HepG2 (cell line): ENCODE results near the gene SAMD4B. TPM values are rescaled to one million over a fixed set of nuclear protein-coding genes. Genes with fewer than 3 reads are reported as not detected.
A peak's percentile ranks its signal among the peaks of the same experiment; 100 is the strongest.

ENCODE experiments used
- ATAC-seq: fragments of 200-7000 bp; cut with Tn5 transposase; 3 replicates; pipeline ENCODE4 v1.9.1; 2020; ENCODE audit warnings: mild to moderate bottlenecking, moderate library complexity
- BruUV-seq: library from RNA; stranded (reverse); fragments of 400-500 nt; replicated peaks from 2 replicates; lab custom pipeline; 2021; lab: Mats Ljungman, UMichigan
- CTCF ChIA-PET: fragments of 300-600 bp; formaldehyde crosslinking; extraction: SDS; loops from one replicate; lab custom pipeline; 2021; ENCODE audit warnings: low total read pairs, inconsistent platforms, low intra/inter-chr PET ratio; lab: Yijun Ruan, JAX
- POLR2A ChIA-PET: fragments of 350-600 bp; sonication (Branson Sonifier 250); formaldehyde crosslinking; loops from one replicate; lab custom pipeline; 2020; ENCODE audit warnings: antibody characterized with exemption, inconsistent platforms; lab: Yijun Ruan, JAX
- DNase-seq: peaks from one replicate; pipeline ENCODE4 v3.0.0-alpha.2; 2015; ENCODE audit warnings: low spot score
- FAIRE-seq: peaks from 3 replicates; lab custom pipeline; 2011; peaks lifted over from hg19 to GRCh38; lab: Jason Lieb, UNC
- H2AFZ ChIP-seq: one replicate; pipeline ENCODE4 v1.6.1; 2011; ENCODE audit warnings: low read length, inconsistent platforms
- H3K27ac ChIP-seq: fragments of 300-600 bp; 3 replicates; pipeline ENCODE4 v1.8.0; 2011; ENCODE audit warnings: mixed run types, mild to moderate bottlenecking, mixed read lengths, low read length, inconsistent platforms; ENCODE audit not compliant: insufficient read depth; ENCODE audit errors: extremely low read length
- H3K27me3 ChIP-seq, 2 experiments: fragments of 200-600 bp in 1 of 2; 2 replicates in 1 of 2; 3 replicates in 1 of 2; pipeline versions ENCODE4 v1.6.0 to v1.8.0; 2011; ENCODE audit warnings: low read length in 2 of 2, mild to moderate bottlenecking in 2 of 2, moderate library complexity in 2 of 2, inconsistent platforms in 1 of 2; ENCODE audit not compliant: insufficient read depth in 2 of 2, control insufficient read depth in 1 of 2
- H3K36me3 ChIP-seq, 2 experiments: fragments of 200-600 bp in 1 of 2; replicated peaks in 1 of 2; 2 replicates in 1 of 2; 3 replicates in 1 of 2; pipeline versions ENCODE4 v1.5.1 to v1.8.0; 2011; ENCODE audit warnings: low read length in 2 of 2, inconsistent platforms in 1 of 2; ENCODE audit not compliant: insufficient read depth in 2 of 2, control insufficient read depth in 1 of 2
- H3K4me1 ChIP-seq: 2 replicates; pipeline ENCODE4 v1.5.1; 2012; ENCODE audit warnings: low read length, inconsistent platforms; ENCODE audit not compliant: insufficient read depth
- H3K4me2 ChIP-seq: 2 replicates; pipeline ENCODE4 v1.6.0; 2011; ENCODE audit warnings: low read depth, low read length, inconsistent platforms
- H3K4me3 ChIP-seq, 3 experiments: fragments of 200-600 bp in 1 of 3; sonication (generic), shearing (Covaris generic) in 1 of 3; replicated peaks in 1 of 3; 2 replicates each; pipeline ENCODE4 v1.5.1; 2011 to 2016; ENCODE audit warnings: low read length in 3 of 3, inconsistent platforms in 2 of 3, low read depth in 2 of 3, mild to moderate bottlenecking in 2 of 3, control low read depth in 1 of 3, mixed read lengths in 1 of 3; ENCODE audit not compliant: insufficient read depth in 1 of 3
- H3K79me2 ChIP-seq: one replicate; pipeline ENCODE4 v1.6.1; 2011; ENCODE audit warnings: low read length, inconsistent platforms; ENCODE audit not compliant: insufficient read depth
- H3K9ac ChIP-seq: 2 replicates; pipeline ENCODE4 v1.6.0; 2011; ENCODE audit warnings: mild to moderate bottlenecking, low read depth, low read length, inconsistent platforms; ENCODE audit not compliant: insufficient read depth
- H3K9me3 ChIP-seq: 2 replicates; pipeline ENCODE4 v1.5.1; 2012; ENCODE audit warnings: mild to moderate bottlenecking, low read length
- H4K20me1 ChIP-seq: 2 replicates; pipeline ENCODE4 v1.6.0; 2011; ENCODE audit warnings: inconsistent platforms, mild to moderate bottlenecking, low read length, moderate library complexity; ENCODE audit not compliant: insufficient read depth
- DMTF1 ChIP-seq: sonication (generic); formaldehyde crosslinking; IDR thresholded peaks from 2 replicates; pipeline ENCODE4 v1.4.0; 2020; ENCODE audit warnings: mild to moderate bottlenecking, missing genetic modification reagents
- ERF ChIP-seq: IDR thresholded peaks from 2 replicates; pipeline ENCODE4 v1.6.1; 2018; ENCODE audit warnings: missing biosample characterization, missing genetic modification reagents
- HIVEP1 ChIP-seq: sonication (generic); formaldehyde crosslinking; IDR thresholded peaks from 2 replicates; pipeline ENCODE4 v1.4.0; 2020; ENCODE audit warnings: mild to moderate bottlenecking, missing genetic modification reagents
- REL ChIP-seq: sonication (generic); formaldehyde crosslinking; conservative IDR thresholded peaks from 2 replicates; pipeline ENCODE4 v1.8.0; 2022; ENCODE audit warnings: mild to moderate bottlenecking, missing genetic modification reagents, moderate library complexity
- REST ChIP-seq, 2 experiments: IDR thresholded peaks; 2 replicates each; pipeline ENCODE4 v1.6.1; 2011 to 2012; ENCODE audit warnings: low read length in 2 of 2, borderline replicate concordance in 1 of 2, low read depth in 1 of 2, mild to moderate bottlenecking in 1 of 2, moderate library complexity in 1 of 2
- SNAI1 ChIP-seq: sonication (generic); formaldehyde crosslinking; IDR thresholded peaks from 2 replicates; pipeline ENCODE4 v1.5.0; 2020; ENCODE audit warnings: mild to moderate bottlenecking, missing genetic modification reagents, borderline replicate concordance
- TOE1 ChIP-seq: sonication (generic); formaldehyde crosslinking; IDR thresholded peaks from 2 replicates; pipeline ENCODE4 v1.4.0; 2020; ENCODE audit warnings: mild to moderate bottlenecking, missing genetic modification reagents
- ZBTB34 ChIP-seq: sonication (generic); formaldehyde crosslinking; IDR thresholded peaks from 2 replicates; pipeline ENCODE4 v1.8.0; 2022; ENCODE audit warnings: mild to moderate bottlenecking, missing genetic modification reagents
- ZNF44 ChIP-seq: sonication (generic); formaldehyde crosslinking; IDR thresholded peaks from 2 replicates; pipeline ENCODE4 v1.5.1; 2020; ENCODE audit warnings: mild to moderate bottlenecking, missing genetic modification reagents
- ZNF879 ChIP-seq: sonication (generic); formaldehyde crosslinking; IDR thresholded peaks from 2 replicates; pipeline ENCODE4 v1.8.1; 2023; ENCODE audit warnings: missing genetic modification reagents
- ZSCAN9 ChIP-seq: IDR thresholded peaks from 2 replicates; pipeline ENCODE4 v1.6.1; 2016; ENCODE audit warnings: borderline replicate concordance
- WGBS: methylation state at CpG from one replicate; pipeline ENCODE4 v1.1.6; 2017; ENCODE audit warnings: low lambda C conversion rate; 5-methylcytosine and 5-hydroxymethylcytosine counted together
- in situ Hi-C: cut with HindIII; loops from 2 replicates; pipeline ENCODE4 v1.10.0; 2017; ENCODE audit warnings: low pct_unique_long_range_greater_than_20kb; ENCODE audit not compliant: extremely low pct_ligation_motif_present
- intact Hi-C: fragments of 100-400 bp; cut with micrococcal nuclease; formaldehyde crosslinking; loops from one replicate; pipeline ENCODE4 v1.10.0; 2022; ENCODE audit not compliant: unreplicated experiment
- polyA plus RNA-seq, 8 experiments: library from polyadenylated mRNA; depleted of rRNA in 3 of 8; stranded (reverse) in 7 of 8; unstranded in 1 of 8; fragments of >200 nt; fragmentation: Illumina TruSeq in 4 of 8; extraction: Trizol in 4 of 8; gene quantifications; 2 replicates each; pipeline versions ENCODE4 v1.2.1 to v1.2.3, GENCODE V29; 2011 to 2016; ENCODE audit warnings: low read depth in 4 of 8, missing spikeins in 1 of 8, mixed read lengths in 1 of 8; ENCODE audit not compliant: insufficient read depth in 1 of 8
- total RNA-seq, 5 experiments: library from RNA; depleted of rRNA; stranded (reverse); fragments of >200 nt; fragmentation: Illumina TruSeq; extraction: Trizol; gene quantifications; 2 replicates each; pipeline ENCODE4 v1.2.3, GENCODE V29; 2016; ENCODE audit warnings: low read depth in 1 of 5

The SAMD4B gene
- total and polyA plus RNA-seq, 2 of the 13 experiments (the other 11 are each of a cell fraction or from before 2014, with no cell fraction given) = 26.0 to 31.8 TPM

- Histone ChIP-seq H3K79me2 (no peaks in the 10 kb centered on the region), H3K27me3 (peaks cover 0 to 22% of the 10 kb centered on the region in 2 experiments; a peak in 2 of 5 replicates), H4K20me1 (no peaks in the 10 kb centered on the region), H3K9ac (peak overlapping the region; percentile 46; the same call in 1 of the 2 replicates), H3K36me3 (no peaks in the 10 kb centered on the region), H3K9me3 (no peaks in the 10 kb centered on the region), H3K4me2 (peak overlapping the region; percentile 98), H3K4me1 (peaks cover 14% of the 10 kb centered on the region), H3K4me3 (peak overlapping the region; percentile 49 to 84 (median 74); a peak in 5 of 6 replicates), H3K27ac (no peak overlapping the region), H2AFZ (no peak overlapping the region)
- no peak for TF ChIP-seq ZSCAN9 (CRISPR knock-in tag)
- TF ChIP-seq ZBTB34 (CRISPR knock-in tag) = no peak
- TF ChIP-seq DMTF1 = no peak
- TF ChIP-seq SNAI1 (CRISPR knock-in tag) = no peak
- TF ChIP-seq ZNF44 (CRISPR knock-in tag) = no peak
- no peak for TF ChIP-seq REL (CRISPR knock-in tag)
- no peak for TF ChIP-seq TOE1
- TF ChIP-seq REST (IDR thresholded peaks at IDR 0.05; ENCODE audit: borderline replicate concordance in 1 of 2, low read depth in 1 of 2, low read length in 2 of 2) = no peak
- TF ChIP-seq ERF (CRISPR knock-in tag) = no peak
- TF ChIP-seq ZNF879 (CRISPR knock-in tag) = no peak
- no peak for TF ChIP-seq HIVEP1 (CRISPR knock-in tag)
- no TSS peak for BruUV-seq
- CTCF ChIA-PET = no interaction called here
- DNase-seq (no peak), FAIRE-seq (no peak), ATAC-seq (no peak)
- intact Hi-C loops = loop anchor here (5.0 kb wide), 1 partner anchor 358 kb away; no protein-coding TSS in a partner anchor
- WGBS = no CpG with 5 or more reads among the region's 16 CpGs
- in situ Hi-C loops = no loop called here
- POLR2A ChIA-PET = no interaction called here
Measured at GRCh38 chr19:39319892-39320248, 22.4 kb upstream of the SAMD4B start.
